GM19240 (cell line): ENCODE measurements around the gene RPTOR.

Source experiments
- DNase-seq: peaks from one replicate; pipeline ENCODE4 v3.0.0; 2011; ENCODE audit warnings: low spot score; ENCODE audit not compliant: insufficient read length

Gene RPTOR

GRCh38 chr17:80992077-80992947 is 447.7 kb downstream of the RPTOR start:
- no peak for DNase-seq

DNA sequence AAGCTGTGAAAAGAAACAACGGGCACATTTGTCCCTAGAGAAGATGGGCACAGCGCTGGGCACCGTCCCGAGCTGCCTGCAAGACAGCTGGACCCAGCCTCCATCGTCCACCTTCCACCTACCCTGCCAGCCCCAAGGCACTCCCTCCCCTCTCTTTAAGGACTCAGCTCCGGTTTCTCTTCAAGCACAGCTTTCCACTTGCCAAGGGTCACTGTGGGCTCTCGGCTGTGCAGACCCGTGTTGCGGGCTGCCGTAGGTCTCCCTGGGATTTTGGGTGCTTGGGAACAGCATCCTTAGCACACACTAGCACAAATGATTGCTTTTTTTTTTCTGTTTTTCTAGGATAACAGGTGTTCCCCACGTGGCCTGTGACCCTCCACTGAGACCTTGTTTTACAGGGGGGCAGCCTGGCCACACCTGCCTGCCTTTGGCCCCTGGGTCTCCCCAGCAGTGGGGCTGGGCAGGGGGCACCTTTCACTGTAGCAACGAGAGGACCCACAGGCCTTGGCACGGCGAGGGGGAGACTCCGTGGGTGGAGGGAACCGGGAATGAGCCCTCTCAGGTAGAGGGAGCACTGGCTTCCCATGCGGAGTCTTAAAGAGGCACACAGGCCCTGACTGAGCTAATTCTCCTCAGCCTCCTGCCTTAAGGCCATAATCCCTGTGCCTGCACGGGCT is 448.4 kb downstream of the RPTOR start:
- DNase-seq = no peak

GRCh38 chr17:80995131-80995530 is 450.5 kb downstream of the RPTOR start:
- DNase-seq = no peak

- DNase-seq = no peak
Measured at GRCh38 chr17:80996422-80997305, 452.0 kb downstream of the RPTOR start.

- DNase-seq = no peak
Measured at GRCh38 chr17:80997424-80998117, 452.9 kb downstream of the RPTOR start.

DNA sequence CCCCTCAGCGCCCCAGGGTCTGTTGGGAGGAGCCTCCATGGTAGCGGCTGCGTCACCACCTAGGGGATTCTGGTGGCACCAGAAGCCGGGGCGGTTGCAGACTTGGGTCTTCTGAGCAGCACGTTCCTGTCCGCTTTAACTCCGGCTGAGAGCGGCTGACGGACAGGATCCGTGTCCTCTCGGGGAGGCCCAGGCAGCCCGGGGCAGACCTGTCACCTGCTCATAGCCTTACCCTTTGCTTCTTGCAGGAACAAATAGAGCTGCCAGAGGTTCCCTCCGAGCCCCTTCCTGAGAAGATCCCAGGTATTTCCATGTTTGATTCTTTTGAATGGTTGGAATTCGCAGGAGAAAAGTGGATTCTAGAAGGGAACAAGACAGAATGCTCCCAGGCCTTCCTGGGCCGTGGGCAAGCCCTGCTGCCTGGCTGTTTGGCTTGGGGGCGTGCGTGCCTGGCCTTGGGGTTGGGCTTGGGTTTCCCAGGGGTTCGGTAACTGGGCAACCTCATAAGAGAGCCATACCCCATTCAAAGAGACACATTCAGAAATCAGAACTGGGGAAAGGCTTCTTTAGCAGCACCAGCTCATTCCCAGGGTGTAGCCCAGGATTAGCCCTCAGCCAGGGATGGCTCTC is 453.6 kb downstream of the RPTOR start:
- DNase-seq = no peak

- no peak for DNase-seq
Measured at GRCh38 chr17:80998748-80999535, 454.3 kb downstream of the RPTOR start.

- no peak for DNase-seq
Measured at GRCh38 chr17:80999536-81000333, 455.1 kb downstream of the RPTOR start.

DNA sequence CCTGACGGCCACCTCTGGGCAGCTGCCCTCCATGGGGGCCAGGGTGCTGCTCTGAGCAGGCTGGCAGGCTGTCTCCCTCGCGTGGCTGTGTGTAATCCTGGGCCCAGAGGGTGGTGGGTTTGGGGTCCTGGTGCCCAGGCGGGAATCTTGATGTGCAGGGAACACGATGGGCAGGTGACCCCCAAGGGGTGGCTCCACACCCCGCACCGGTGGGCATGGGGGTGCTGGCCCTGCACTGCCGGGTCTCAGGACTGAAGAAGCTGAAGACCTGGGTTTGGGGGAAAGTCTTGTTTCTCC is 455.6 kb downstream of the RPTOR start:
- DNase-seq = no peak

- DNase-seq = no peak
Measured at GRCh38 chr17:81000631-81001357, 456.2 kb downstream of the RPTOR start.

DNA sequence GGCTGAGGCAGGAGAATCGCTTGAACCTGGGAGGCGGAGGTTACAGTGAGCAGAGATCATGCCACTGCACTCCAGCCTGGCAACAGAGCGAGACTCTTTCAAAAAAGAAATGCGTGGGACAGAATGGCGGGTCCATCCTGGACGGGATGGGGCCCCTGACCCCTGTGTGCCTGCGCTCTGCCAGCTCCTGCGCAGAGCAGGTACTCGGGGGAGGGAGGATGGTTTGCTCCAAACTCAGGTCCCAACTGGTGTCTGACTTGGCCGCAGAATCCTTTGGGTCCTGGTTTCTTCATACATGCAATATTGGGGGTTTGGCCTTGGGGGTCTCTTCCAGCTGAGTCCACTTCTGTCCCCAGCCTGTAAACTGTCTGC is 457.4 kb downstream of the RPTOR start:
- DNase-seq = no peak

DNA sequence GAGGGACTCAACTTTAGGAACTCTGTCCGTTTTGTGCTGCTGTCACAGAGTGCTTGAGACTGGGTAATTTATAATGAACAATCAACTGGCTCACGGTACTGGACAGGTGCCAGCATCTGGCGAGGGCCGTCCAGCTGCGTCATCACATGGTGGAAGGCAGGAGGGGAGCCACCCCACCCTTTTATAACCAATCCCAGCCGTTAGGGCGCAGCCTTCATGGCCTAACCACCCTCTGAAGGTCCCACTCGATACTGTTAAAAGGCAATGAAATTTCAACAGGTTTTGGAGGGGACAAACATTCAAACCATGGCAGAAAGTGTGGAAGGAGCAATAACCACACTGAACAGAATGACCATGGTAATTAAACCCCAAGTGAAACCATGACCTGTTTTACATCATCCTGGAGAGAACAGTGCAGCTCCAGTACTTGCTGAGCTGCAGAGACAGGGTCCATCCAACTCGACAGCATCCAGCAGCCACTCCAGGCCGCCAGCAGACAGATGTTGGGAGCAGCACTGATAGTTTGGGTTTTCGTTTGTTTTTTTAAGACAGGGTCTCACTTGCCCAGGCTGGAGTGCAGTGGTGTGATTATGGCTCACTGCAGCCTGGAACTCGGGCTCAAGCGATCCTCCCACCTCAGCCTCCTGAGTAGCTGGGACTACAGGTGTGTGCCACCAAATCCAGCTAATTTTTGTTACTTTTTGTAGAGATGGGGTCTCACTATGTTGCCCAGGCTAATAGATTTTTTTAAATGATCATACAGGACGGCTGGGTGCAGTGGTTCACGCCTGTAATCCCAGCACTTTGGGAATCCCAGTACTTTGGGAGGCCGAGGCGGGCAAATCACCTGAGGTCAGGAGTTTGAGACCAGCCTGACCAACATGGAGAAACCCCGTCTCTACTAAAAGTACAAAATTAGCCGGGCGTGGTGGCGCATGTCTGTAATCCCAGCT is 458.0 kb downstream of the RPTOR start:
- DNase-seq = no peak

DNA sequence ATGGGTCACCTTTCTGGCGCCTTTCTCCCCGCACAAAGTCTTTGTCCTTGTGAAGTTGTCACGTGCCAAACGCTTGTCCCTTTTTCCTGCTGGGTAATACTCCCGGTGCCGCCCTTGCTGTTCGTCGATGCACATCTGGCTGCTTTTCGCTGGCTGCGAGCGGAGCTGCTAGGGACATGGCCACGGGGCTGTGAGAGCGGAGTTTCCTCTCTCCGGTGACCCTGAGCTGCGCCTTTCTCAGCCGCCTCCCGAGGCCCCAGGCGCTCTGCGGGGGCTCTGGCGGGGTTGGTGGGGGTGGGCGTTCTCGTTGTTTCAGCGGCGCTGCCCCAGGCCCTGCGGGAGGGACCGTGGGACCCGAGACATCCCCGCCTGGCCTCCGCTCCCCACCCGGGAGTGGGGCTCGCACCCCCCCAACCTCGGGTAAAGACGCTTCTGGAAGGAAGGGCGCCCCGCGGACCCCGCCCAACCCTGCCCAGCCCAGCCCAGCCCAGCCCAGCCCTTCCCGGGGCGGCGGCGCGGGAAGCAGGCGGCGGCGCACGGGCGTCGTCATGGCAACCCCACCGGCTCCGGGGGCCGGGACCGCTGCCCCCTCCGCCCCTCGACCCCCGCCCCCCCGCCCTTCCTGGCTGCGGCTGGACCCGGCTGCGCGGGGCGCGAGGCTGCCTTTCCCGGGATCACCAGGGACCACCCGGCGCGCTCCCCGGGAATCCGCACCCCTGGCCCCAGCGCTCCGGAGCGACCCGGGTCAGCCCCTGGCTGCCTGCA is 459.3 kb downstream of the RPTOR start:
- no peak for DNase-seq

- no peak for DNase-seq
Measured at GRCh38 chr17:81006891-81007290, 462.3 kb downstream of the RPTOR start.

DNA sequence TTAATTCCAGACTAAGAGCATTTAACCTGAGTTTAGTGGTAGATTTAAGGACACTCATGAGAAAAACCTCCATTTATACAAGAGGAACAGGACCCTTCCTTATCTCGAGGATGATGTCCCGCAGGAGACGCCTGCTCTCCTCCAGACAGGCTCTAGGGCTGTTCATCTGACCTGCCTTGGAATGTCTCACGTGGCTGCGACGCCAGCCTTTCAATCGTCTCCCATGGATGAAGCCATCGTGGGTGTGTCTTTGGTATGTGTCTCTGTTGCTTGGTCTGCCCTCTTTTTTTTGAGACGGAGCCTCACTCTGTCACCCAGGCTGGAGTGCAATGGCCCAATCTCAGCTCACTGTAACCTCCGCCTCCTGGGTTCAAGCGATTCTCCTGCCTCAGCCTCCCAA is 463.5 kb downstream of the RPTOR start:
- no peak for DNase-seq

GRCh38 chr17:81009136-81009535 is 464.5 kb downstream of the RPTOR start:
- no peak for DNase-seq

- no peak for DNase-seq
Measured at GRCh38 chr17:81010935-81011334, 466.3 kb downstream of the RPTOR start.
